GM10248 (cell line): ENCODE measurements around the gene TEX13D.

Experiments used
- CTCF ChIA-PET: fragments of 300-600 bp; sonication (Branson Sonifier 250); formaldehyde crosslinking; extraction: SDS; loops from one replicate; lab custom pipeline; 2021; ENCODE audit warnings: antibody characterized with exemption; lab: Yijun Ruan, JAX
- POLR2A ChIA-PET: fragments of 350-650 bp; sonication (Branson Sonifier 250); formaldehyde crosslinking; extraction: SDS; loops from one replicate; lab custom pipeline; 2020; ENCODE audit warnings: antibody characterized with exemption; lab: Yijun Ruan, JAX
- DNase-seq: peaks from one replicate; pipeline ENCODE4 v3.0.0; 2012; ENCODE audit errors: extremely low spot score
- TF ChIP-seq, protein P1 (sequence below): IDR thresholded peaks from 2 replicates; pipeline ENCODE4 v1.5.1; 2012; ENCODE audit warnings: mild to moderate bottlenecking, low read depth; ENCODE audit errors: extremely low read depth, missing control alignments, control extremely low read depth

Gene TEX13D

DNA sequence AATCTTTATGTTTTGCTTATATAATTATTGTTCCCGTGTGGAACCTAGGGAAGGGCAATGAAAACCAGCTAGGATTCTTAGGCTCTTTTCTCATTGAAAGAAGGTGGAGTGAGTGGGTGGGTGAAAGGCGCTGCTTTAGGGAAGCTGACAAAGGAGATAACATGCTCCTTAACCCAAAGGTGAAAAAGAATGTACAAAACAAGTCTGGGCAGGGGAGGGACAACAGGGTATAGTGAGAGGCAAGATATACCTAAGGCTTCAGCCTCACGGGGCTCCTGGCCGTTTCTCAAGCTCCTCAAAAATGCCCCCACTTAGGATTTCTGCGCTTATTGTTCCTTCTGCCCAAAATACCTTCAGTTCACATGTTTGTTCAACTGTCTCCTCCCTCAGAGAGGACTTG, 15.7 kb downstream of the TEX13D start:
- TF ChIP-seq, protein P1, sequence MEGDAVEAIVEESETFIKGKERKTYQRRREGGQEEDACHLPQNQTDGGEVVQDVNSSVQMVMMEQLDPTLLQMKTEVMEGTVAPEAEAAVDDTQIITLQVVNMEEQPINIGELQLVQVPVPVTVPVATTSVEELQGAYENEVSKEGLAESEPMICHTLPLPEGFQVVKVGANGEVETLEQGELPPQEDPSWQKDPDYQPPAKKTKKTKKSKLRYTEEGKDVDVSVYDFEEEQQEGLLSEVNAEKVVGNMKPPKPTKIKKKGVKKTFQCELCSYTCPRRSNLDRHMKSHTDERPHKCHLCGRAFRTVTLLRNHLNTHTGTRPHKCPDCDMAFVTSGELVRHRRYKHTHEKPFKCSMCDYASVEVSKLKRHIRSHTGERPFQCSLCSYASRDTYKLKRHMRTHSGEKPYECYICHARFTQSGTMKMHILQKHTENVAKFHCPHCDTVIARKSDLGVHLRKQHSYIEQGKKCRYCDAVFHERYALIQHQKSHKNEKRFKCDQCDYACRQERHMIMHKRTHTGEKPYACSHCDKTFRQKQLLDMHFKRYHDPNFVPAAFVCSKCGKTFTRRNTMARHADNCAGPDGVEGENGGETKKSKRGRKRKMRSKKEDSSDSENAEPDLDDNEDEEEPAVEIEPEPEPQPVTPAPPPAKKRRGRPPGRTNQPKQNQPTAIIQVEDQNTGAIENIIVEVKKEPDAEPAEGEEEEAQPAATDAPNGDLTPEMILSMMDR, result no peak
- no peak for DNase-seq
- ChIA-PET POLR2A (no interaction called here), CTCF (interaction anchor here (1.3 kb wide), 1 partner anchor 24 kb away, joined by 4 read pairs; no protein-coding TSS in a partner anchor)

DNA sequence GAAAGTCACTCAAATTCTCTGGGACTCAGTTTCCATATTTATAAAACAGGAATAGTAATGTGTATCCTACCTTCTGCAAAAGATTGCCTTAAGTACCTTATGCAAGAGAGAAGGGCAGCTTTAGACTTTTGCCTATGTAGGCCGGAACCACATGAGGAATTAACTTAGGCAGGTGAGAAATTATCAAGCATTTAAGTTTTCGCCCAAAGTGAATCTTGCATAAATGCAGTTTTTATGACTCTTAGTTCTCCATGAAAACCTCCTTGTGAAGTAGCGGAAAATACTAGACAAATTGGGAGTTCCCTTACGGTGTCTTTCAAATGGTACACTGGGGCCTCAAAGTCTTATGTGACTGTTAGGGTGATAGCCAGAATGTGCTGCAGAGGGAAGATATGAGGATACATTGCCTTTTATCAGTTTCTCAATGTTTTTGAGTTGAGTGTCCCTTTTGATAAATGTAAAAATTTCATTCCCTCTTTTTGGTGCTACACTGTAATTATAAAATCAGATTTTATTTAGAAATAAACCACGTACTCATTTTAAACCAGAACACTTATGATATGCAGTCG, 16.5 kb downstream of the TEX13D start:
- POLR2A ChIA-PET, result no interaction called here
- CTCF ChIA-PET, result interaction anchor here (1.3 kb wide), 1 partner anchor 24 kb away, joined by 4 read pairs; no protein-coding TSS in a partner anchor
- TF ChIP-seq, protein P1, result no peak
- DNase-seq, result no peak

DNA sequence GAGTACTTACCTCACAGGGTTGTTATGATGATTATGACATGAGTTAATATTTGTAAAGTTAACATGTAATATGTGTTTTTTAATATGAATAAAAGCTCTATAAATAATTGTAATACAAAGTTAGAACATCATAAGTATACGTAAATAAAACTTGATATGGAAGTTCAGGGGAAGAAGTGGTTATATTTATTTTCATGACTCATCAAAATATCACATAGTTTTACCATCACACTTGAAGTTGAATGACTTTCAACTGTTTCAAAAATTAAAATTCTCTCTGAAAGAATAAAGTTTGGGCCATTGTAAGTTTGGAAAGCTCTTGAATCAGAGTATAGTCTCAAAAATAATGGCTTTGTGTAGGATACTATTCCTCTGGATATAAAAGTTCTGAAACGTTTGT, 22.2 kb downstream of the TEX13D start:
- POLR2A ChIA-PET, result no interaction called here
- DNase-seq, result no peak
- TF ChIP-seq, protein P1, result no peak
- CTCF ChIA-PET, result no interaction called here

DNA sequence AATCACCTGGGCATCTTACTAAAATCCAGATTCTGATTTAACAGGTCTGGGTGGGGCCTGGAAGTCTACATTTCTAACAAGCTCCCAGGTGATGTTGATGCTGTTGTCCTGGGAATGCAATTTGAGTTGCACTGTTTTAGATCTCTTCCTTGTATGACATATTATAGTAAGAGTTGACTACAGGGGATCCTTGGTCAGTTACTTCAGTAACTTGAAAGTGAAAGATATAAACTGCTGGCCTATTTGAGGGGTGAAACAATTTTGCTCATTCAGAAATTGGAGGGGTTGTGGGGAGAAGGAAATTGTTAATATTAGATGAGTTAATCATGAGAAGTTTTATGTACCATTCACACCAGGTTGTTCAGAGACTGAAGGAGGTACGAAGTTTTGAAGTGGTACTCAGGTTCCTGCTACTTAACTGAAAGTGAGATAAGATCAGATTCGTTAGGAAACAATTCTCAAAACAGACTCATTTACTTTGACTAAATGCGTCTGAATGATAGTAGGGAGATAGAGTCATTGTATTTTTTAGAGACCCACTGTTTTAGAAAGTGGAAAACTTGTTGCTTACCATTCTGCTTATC, 26.4 kb downstream of the TEX13D start:
- POLR2A ChIA-PET, result no interaction called here
- TF ChIP-seq, protein P1, result no peak
- DNase-seq, result no peak
- CTCF ChIA-PET, result interaction anchor here (0.9 kb wide), 1 partner anchor 29 kb away, joined by 3 read pairs; no protein-coding TSS in a partner anchor

DNA sequence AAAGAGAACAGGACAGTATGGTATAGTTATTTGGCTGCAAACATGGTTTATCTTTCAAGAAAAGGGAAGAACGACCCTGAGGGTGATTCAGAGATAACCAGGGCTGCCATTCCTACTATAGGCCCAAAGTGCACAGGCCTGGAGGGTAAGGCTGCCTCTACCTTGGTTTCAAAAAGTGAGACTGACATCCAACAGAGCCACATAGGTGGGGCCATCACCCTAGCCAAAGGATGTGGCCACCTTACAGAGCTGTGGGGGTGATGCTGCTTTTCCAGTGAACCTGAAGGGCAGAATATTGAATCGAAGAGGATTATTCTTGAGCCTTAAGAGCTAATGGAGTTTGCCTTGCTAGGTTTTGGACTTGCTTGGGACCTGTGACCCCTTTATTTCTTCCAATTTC, 29.6 kb downstream of the TEX13D start:
- CTCF ChIA-PET, result interaction anchor here (1.2 kb wide), 1 partner anchor 10 kb away, joined by 5 read pairs; no protein-coding TSS in a partner anchor
- TF ChIP-seq, protein P1, result no peak
- DNase-seq, result no peak
- POLR2A ChIA-PET, result no interaction called here

DNA sequence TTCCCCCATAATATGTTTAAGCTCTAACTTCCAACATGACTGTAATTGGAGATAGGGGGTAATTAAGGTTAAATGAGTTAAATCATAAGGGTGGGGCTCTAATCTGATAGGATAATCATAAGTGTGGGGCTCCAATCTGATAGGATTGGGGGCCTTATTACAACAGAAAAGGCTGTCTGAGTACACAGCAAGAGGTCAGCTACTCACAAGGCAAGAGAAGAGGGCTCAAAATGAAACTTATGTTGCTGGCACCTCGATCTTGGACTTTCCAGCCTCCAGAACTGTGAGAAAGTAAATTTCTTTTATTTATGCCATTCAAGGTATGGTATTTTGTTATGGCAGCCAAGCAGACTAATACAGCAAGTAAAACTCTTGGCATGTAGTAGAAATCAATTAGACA, 30.3 kb downstream of the TEX13D start:
- DNase-seq, result no peak
- CTCF ChIA-PET, result interaction anchor here (1.2 kb wide), 1 partner anchor 9 kb away, joined by 5 read pairs; no protein-coding TSS in a partner anchor
- POLR2A ChIA-PET, result no interaction called here
- TF ChIP-seq, protein P1, result no peak
